ENCODE results near the gene ST8SIA5.

- TF ChIP-seq CTCF (IDR thresholded peaks at IDR 0.05) (no peak), POLR2AphosphoS5 (IDR thresholded peaks at IDR 0.05) (no peak), POLR2A (IDR thresholded peaks at IDR 0.05) (no peak)
Observed at GRCh38 chr18:46719388-46719787, 37.5 kb downstream of the ST8SIA5 start.

All from stomach (tissue), 4 donors.